OCI-M1 (cell line): Measurements from ENCODE around the gene MYCBP2.
A peak's percentile ranks its signal among the peaks of the same experiment; 100 is the strongest.
"Not testable (repeated sequence)": the region's sequence is repeated elsewhere in the genome, so short reads cannot be mapped to it uniquely, and the experiment has no call there.

Experiments used
- DNase-seq: peaks from one replicate; lab custom pipeline; 2025; lab: John Stamatoyannopoulos, UW

Gene MYCBP2

DNA sequence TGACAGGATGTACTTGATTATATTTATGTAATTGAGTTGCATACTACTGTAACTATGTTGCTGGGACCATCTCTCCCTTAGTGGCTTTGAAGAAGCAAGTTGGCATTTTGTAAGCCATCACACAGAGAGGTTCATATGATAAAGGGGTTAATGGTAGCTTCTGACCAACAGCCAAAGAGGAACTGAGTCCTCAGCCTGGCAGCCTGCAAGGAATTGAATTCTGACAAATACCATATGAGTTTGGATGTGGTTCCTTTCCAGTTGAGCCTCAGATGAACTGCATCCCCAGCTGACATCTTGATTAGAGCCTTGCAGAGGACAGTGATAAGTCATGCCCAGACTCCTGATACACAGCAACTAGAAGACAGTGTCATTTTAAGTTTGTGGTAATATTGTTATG, 8.6 kb upstream of the MYCBP2 start:
- DNase-seq, result no peak

- no peak for DNase-seq
Measured at GRCh38 chr13:77333594-77333993, 6.7 kb upstream of the MYCBP2 start.

- no peak for DNase-seq
Measured at GRCh38 chr13:77331421-77331820, 4.5 kb upstream of the MYCBP2 start.

- DNase-seq, result peak; percentile 78
Measured at GRCh38 chr13:77329911-77330584, 3.2 kb upstream of the MYCBP2 start.

GRCh38 chr13:77329133-77329910, 2.4 kb upstream of the MYCBP2 start:
- DNase-seq, result peak; percentile 98

DNA sequence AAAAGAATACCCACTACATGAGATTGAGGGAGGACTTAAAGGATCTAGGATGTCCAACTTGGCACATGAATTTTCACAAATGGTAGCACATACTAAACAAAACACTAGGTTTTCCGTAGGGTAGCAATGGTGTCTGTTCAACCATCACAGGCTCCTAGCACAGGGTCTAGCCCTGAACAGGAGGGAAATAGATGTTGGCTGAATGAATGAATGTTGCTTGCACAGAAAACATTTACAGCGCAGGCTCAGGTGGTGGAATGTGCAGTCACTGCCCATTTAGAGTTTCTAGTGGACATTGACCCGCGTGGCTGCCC, 1.9 kb upstream of the MYCBP2 start:
- DNase-seq, result no peak

GRCh38 chr13:77325371-77325980, 1.4 kb downstream of the MYCBP2 start:
- DNase-seq, result peak; percentile 69

DNA sequence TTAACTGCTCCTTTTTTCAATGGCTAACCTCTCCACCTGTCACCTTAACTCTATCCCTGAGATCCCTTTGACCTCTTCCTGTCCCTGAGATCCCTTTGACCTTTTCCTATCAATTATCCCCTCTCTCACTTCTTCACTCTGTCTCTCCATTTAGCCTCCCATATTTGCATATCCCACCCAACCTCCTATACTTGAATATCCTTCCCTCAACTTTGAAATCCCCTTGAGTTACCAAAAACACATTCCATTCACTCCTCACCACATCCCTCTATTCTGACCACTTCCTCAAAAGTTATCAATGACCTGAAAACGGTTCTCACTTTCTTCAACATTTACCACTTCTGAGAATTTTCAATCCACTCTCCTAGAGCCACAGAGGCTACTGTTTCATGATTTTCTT, 3.0 kb downstream of the MYCBP2 start:
- DNase-seq, result peak; percentile 82

DNA sequence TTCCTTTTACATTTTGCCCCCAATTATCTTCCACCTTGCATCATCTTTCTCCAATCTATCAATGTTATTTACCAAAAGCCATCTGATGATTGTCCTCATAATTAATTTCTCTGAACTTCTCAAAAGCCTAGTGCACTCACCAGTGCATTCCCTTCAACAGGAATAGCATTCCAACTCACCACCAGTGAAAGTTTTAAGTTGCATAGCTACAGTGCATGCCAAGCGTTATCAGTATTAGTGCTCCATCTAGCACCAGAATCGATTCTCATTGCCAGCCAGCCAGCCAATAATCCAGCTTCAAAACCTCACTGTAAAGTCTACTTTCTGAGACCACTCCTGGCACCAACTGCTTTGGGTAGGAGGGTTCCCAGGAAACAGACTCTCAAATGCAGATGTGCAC, 7.4 kb downstream of the MYCBP2 start:
- no peak for DNase-seq

DNA sequence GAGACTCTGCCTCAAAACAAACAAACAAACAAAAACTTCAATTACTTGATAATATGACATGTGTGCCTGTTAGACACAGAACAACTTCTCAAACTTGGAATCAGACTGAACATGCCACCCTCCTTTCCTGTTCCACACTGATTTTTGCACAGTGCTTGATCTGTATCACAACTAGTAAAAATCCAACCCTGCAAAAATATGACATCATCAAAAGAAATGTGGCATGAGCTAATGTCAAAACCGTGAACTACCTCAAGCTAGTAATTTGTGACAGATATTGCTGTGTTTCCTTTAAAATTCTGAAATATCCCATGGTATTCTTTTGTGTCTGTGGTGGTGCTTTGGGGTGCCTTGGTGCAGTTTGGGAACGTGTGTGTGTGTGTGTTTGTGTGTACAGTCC, 8.2 kb downstream of the MYCBP2 start:
- DNase-seq, result no peak

- DNase-seq, result no peak
Measured at GRCh38 chr13:77316430-77316829, 10.5 kb downstream of the MYCBP2 start.

DNA sequence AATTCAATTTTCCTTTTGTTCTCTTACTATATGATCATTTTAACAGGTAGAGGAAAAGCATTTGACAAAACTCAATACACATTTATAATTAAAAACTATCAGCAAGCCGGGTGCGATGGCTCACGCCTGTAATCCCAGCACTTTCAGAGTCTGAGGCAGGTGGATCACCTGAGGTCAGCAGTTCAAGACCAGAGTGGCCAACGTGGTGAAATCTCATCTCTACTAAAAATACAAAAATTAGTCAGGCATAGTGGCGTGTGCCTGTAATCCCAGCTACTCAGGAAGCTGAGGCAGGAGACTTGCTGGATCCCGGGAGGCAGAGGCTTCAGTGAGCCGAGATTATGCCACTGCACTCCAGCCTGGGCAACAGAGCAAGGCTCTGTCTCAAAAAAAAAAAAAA, 11.4 kb downstream of the MYCBP2 start:
- not testable (repeated sequence) for DNase-seq

DNA sequence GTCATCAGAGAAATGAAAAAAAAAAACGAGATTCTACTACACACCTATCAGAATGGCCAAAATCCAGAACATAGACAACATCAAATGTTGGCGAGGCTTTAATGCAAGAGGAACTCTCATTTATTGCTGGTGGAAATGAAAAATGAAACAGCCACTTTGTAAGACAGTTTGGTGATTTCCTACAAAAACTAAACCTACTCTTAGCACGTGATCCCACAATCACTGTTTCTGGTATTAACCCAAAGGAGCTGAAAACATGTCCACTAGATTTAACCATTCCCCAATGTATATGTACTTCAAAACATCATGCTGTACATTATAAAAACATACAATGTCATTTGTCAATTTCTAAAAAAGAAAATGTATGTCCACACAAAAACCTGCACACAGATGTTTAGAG, 13.0 kb downstream of the MYCBP2 start:
- DNase-seq, result no peak

DNA sequence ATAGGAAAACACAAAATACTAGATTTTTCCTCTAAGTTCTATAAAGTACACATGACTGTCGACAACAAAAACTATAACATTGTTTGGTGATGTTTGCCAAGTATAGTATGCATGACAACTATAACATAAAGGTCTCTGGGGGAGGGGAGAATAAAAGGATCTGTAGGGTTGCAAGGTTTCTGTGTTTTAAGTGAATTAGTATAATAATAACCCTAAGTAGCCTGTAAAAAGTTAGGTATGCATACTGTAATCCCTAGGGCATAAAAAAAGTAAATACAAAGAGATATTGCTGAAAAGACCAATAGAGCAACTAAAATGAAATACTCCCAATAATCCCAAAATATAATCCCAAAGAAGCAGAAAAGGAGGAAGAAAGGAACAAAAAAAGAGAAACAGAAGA, 14.6 kb downstream of the MYCBP2 start:
- DNase-seq, result no peak

DNA sequence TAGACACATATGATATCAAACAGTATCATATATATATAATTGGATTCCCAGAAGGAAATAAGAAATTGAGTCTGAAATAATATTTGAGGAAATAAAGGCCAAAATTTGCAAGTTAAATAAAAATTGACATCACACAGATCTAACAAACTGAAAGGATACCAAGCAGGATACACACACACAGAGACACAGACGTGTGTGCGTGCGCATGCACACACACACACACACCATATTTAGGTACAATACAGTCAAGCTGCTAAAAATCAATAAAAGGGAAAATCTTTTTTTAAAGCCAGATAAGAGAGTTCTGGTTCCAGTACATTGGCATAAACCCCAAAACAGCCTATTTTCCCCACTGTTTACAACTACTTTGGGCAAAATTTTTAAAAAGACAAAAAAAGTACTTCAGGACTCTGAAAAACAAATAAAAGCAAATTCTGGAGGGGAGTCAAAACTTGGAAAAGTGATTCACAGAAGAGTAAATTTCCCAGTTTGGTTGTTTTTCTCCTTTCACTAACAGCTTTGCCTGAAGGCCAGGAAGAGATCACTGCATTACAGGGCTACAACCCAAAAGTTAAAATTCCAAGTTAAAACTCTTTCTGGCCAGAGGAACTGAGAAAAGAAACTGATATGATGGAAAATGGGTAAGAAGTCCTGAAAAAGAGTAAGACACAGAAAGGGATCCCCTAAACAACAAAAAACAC, 16.2 kb downstream of the MYCBP2 start:
- no peak for DNase-seq

GRCh38 chr13:77310161-77310560, 16.7 kb downstream of the MYCBP2 start:
- DNase-seq, result no peak

- no peak for DNase-seq
Measured at GRCh38 chr13:77309254-77309653, 17.6 kb downstream of the MYCBP2 start.

DNA sequence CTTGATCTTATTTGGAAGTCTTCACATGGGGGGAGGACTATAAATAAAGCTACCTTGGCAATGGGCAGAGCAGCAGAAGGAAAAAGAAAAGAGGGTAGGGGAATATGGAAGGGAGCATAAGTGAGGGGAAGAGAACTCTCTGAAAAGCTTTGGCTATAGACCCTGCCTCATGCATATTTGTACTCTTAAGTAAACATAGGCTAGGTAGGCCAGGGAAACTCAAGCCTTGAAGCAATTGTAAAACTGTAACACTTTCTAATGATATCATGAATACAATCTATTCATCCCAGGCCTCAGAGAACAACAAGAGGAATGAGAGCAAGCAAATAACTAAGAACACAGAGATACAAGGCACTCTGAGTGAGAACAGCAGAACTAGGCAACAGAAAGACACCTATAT, 20.4 kb downstream of the MYCBP2 start:
- DNase-seq, result no peak

DNA sequence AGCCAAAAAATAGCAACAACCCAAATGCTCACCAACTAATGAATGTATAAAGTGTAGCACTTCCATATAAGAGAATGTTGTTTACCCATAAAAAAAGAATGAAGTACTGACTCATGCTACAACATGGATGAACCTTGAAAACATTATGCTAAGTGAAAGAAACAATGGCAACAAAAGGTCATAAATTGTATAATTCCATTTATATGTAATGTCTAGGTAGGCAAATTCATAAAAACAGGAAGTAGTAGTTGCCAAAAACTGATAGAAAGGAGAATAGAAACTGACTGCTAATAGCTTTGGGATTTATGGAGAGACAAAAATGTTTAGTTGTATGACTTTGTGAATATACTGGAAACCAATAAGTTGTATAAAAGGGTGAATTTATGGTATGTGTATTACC, 21.6 kb downstream of the MYCBP2 start:
- DNase-seq, result peak; percentile 38

GRCh38 chr13:77300176-77301037, 26.5 kb downstream of the MYCBP2 start:
- DNase-seq, result peak; percentile 79

GRCh38 chr13:77299587-77299986, 27.3 kb downstream of the MYCBP2 start:
- DNase-seq, result no peak

DNA sequence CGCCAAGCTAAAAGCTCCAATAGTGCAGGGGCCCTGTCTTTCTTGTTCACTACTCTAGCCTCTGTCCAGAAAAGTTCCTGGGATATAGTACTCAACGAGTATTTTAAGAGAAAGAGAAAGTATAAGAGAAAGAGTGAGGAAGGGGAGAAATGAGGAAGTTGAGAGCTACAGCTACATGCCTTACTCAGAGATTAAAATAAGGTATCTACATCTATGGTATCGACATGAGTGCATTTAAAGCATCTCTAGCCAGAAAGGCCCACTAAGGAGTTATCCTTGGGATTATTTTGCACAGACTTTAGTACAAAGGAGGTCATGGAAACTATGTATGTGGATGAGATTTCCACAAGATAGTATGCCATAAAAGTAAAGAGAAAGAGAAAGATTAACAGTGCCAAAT, 28.5 kb downstream of the MYCBP2 start:
- peak; percentile 87 for DNase-seq
